T-helper 2 cell (primary cell): ENCODE measurements around the gene KCNG2.

Source experiments
- DNase-seq, 5 experiments: peaks; one replicate each; pipeline versions ENCODE4 v3.0.0 to v3.0.0-alpha.2; 2012 to 2022

KCNG2 gene

DNA sequence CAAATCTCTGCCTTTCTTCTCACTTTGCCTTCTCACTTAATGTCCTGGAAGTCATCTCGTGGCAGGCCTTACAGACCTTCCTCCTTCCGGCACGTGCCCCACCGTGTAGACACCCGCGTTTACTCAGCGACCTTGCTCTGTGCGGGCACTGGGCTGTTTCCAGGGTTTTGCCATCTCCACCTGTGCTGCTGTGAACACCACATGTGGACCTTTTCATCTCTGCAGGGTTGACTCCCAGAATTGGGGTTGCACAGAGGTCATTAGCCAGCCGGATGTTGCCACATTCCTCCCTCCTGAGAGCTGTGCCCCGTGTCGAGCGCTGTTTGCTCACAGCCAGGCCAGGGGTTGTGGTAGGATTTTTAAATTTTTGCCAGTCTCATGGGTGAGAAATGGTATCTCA lies 25.4 kb downstream of the KCNG2 start:
- DNase-seq = no peak

DNA sequence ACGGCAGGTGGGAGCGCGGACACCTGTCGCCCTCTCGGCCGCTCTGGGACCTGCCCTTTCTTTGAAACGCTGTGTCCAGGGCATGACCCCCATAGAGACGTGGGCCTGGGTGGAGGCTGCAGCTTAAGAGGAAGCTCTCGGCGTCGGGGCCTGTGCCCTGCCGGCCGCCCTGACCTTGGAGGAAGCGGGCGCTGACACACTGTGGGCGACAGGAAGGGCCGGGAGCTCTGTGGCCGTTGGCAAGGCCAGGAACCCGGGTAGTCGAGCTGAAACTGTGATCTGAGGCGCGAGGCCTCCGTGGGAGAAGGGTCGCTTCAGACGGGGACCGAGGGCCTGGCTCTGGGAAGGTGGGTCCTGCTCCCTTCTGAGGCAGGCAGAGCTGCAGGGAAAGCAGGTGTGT lies 28.2 kb downstream of the KCNG2 start:
- DNase-seq = no peak

DNA sequence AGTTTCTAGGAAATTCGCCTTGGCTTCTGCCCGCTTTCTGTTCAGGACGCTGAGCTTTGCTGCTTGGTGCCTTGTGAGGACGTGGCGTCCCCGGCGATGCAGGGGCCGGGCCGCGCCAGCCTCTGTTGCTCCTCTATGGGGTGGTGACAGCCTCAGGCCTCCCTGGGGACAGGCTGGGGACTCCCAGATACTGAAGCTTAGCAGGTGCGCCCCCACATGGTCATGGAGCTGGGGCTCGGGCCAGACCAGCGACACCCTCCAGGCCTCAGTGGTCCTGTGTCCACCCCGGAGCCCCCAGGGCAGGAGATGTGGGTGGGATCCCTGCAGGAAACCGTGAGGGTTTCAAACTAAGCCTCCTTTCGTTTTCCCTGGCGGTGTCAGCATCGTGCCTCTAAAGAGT lies 29.2 kb downstream of the KCNG2 start:
- no peak for DNase-seq

DNA sequence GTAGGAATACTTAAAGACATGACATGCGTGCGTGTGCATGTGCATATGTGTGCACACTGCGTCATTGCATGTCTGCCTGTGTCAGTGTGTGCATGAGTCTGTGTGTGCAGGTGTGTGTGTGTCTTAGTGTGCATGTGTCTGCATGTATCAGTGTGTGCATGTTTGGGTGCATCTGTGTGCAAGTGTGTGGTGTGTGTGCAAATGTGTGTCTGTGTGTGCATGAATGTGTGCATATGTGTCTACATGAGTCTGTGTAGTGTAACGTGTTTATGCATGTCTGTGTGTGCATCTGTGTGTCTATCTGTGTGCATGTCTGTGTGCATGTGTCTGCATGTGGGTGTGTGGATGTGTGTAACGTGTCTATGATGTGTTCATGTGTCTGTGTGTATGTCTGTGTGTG lies 30.5 kb downstream of the KCNG2 start:
- no peak for DNase-seq

DNA sequence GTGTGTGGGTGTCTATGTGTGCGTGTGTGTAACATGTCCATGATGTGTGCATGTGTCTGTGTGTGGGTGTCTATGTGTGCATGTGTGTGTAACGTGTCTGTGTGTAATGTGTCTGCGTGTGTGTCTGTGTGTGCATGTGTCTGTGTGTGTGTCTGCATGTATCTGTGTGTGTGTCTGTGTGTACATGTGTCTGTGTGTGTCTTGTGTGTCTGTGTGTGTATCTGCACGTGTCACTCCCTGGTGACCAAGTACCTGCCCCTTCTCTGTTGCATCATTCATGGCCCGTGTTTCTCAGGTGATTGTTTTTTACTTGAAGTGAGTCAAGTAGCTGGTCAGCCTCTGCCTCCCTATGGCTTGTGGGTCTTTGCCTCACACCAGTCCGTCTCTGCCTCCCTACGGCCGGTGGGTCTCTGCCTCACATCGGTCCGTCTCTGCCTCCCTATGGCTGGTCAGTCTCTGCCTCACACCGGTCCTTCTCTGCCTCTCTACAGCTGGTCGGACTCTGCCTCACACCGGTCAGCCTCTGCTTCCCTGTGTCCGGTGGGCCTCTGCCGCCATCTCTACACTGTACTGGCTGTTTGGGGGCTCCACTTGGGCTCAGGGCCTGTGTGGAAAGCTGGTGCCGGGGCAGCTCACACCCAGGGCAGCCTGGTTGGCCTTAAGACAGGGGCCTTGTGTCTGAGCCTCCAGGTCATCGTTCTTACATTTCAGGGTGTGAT lies 31.6 kb downstream of the KCNG2 start:
- DNase-seq = no peak

DNA sequence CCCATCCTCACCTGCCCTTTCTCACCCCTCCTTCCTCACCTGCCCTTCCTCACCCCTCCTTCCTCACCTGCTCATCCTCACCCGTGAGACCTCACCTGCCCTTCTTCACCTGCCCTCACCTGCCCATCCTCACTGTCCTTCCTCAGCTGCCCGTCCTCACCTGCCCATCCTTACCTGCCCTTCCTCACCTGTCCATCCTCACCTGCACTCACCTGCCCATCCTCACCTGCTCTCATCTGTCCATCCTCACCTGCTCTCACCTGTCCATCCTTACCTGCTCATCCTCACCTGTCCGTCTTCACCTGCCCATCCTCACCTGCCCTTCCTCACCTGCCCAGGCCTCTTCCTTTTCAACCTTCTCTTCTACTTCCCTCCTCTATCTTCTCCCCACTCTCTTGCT lies 34.4 kb downstream of the KCNG2 start:
- DNase-seq = no peak

DNA sequence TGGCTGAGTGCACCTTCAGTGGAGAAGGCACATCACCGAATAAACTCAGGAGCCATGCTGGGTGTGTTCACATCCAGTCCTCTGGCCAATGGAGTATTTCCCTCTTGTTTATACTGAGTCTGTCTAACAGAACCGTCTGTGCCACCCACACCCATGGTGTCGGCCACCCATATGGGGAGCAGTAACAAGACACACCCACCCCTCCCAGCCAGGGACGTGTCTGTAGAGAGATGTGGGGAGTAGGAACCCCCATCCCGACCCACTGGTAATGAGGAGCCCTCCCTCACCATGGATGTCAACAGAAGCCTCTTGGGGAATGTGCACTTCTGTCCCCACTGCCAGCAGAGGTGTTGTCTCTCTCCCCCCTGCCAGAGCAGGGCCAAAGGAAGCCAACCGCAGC lies 37.1 kb downstream of the KCNG2 start:
- no peak for DNase-seq

DNA sequence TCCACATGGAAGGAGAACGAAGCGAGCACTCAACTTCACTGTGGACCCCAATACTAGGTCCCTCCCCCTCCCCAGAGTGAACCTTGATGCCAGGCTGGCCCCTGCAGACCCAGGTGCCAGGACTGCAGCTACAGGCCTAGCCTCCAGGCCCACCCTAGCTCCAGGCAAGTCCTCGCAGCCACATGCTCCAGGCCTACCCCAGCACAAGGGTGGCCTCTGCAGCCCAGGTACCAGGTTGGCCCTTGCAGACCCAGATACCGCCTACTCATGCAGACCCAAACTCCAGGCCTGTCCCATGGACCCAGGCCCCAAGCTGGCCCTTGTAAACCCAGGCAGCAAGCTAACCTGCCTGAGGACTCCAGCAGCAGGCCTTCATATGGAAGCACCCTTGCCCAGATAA lies 44.2 kb downstream of the KCNG2 start:
- DNase-seq = no peak

DNA sequence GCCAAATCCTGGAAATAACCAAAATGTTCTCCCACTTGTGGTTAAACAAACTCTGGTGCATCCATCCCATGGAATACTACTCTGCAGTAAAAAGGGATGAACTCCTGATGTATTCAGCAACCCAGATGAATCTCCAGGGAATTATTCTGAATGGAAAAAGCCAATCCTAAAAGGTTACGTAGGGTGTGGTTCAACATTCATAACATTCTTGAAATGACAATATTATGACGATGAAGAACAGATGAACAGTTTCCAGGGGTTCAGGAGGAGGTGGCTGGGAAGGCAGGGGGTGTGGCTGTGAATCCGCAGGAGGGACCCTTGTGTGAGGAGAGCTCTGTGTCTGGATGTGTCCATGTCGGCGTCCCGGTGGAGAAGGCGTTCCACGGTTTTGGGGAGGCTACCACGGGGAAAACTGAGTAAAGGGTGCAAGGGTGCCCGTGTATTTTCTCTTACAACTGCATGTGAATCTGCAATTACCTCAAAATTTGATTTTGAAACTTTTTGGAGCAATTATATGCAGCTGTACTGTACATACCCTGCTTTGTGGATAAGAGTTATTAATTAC lies 47.3 kb downstream of the KCNG2 start:
- DNase-seq = no peak

DNA sequence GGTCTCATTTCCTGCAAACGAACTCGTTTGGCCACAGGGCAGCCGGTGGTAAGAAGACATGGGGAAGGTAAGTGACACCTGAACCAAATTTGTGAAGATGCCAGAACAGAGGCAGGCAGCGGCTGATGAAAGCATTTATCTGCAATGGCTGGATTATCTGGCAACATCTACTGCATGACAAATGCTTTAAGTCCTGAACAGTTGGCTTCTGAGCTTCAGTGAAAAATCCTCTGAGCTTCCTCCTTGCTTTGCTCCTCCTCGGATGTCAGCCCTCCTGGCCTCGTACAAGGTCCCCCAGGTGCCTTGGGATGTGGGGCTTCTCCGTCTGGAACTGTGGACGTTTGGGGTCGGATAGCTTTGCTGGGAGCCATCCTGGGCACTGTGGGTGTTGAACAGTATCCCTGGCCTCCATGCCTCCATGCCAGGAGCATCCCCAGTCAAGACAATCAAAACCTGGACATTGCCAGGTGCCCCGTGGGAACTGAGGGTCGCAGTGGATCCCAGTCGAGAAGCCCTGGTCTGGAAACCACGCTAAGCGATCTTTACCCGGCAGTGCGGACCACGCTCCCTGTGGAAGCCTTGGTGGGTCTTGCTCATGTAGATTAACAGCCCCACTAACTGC lies 49.3 kb downstream of the KCNG2 start:
- DNase-seq = no peak

DNA sequence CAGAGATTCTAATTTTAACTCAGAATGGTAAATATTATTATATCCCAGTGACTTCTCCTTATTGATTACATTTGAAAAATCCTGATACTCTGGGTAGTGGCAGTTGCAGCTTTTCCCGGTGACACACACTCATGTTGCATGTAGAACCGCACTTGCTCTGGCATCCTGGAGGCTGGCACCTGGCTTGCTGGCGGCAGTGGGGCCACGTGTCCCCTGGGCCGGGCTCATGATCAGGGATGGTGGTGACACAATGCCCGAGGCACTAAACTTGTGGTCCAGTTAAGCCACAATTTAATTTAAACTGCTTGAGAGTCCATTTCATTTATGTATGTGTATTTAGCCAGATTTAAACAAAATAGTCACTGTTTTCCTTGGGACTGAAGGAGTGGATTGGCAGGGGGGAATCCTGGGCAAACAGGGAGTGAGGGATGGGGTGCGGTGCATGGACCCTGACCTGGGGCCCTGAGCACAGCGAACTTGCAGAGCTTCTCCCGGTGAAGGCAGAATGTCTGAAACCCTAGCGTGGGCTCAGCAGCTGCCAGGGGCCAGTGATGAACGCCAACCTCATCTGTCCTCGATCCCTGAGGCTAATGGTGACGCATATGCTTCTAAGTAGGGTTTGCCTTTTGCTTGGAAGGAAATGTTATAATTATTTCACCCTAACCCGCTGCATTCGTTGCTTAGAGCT lies 50.0 kb downstream of the KCNG2 start:
- DNase-seq = no peak

DNA sequence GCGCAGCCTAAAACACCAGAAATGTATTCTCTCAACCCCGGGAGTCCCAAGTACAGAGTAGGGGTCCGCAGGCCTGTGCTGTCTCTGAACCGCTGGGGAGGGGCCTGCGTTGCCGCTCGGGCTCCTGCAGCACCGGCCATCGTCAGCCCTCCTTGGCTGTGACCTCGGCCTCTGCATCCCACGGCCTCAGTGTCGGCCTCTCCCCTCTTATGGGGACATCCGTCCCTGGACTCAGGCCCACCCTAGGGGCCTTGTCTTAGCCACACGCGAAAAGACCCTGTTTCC lies 50.5 kb downstream of the KCNG2 start:
- no peak for DNase-seq

DNA sequence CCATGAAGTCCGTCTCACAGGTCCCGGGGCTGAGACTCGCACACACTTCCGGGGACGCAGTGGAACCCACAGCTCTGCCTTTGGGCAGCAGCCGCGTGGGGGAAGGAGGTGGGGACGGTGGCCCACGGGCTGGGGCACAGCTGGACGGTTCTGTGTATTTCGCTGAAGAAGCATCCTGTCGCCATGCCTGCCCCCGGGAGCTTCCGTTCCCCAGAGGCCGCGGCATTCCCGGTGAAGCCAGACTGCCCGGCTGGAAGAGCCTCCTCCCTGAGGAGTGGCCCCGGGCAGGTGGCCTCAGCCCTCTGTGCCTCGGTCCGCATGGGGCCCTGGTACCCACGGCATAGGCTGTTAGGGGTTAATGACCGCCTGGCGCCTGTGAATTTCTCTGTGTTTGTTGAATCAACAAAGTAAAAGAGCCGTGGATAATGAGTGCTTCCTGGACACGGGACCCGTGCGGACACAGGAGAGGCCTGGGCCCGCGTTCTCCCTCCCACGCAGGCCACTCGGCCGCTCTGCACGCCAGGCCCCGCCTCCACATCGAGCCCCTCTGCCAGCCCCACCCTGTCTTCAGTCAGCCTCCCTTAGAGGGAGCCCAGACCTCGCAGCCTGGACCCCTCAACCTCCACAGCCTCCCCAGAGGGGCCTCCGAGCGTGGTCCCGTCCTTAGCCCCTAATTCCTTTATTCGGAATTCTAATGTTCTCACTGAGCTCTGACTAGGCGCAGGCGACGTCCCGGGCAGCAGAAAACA lies 51.0 kb downstream of the KCNG2 start:
- no peak for DNase-seq

DNA sequence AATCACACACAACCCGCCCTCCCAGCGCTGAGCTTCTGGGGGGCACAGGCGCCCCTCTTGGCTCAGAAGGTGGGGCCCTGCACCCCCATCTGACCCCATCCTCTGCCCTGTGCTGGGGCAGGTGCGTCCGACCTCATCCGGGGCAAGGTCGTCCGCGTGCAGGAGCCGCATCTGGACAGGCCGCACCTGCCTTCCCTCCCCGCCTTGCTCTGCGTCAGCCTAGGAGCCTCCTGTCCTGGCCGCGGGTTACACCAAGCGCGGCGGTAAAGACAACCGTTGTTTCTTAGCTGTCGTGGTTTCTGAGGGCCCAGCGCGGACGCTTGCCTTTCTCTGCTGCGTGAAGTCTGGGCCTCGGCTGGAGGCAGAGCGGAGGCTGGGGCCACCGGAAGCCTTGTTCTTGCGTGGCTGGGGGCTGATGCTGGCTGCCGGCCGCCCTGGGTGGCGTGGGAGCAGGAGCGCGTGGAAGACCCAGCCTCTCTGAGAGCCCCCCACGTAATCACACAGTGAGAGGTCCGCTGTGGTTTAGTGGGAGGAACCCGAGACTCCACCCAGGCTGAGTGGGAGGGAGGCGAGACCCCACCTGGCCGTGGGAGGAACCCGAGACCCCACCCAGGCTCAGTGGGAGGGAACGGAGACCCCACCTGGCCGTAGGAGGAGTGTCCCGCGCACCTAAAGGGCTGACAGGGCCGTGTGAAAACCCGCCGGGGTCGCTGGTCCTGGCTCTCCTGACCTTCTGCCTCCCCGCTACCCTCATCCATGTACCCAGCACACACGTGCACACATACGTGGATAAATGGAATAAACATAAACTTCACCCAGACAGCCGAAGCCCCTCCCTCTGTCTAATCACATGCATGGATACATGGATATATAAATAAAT lies 51.8 kb downstream of the KCNG2 start:
- no peak for DNase-seq

DNA sequence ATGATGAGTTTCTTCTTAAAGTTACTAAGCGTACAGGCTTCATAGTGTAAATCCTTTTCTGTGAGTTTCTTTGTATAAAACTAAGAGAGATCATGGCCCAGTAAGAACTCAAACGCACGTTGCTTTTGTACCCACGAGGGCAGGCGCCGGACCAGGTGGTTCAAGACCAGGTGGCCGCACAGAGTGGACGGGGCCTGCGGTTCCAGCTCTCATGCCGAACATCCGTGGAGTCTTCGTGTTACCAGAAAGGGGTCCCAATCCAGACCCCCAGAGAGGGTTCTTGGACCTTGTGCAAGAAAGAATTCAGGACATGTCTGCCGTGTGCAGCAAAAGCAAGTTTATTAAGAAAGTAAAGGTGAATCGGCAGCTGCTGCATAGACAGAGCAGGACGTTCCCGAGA lies 53.0 kb downstream of the KCNG2 start:
- no peak for DNase-seq

DNA sequence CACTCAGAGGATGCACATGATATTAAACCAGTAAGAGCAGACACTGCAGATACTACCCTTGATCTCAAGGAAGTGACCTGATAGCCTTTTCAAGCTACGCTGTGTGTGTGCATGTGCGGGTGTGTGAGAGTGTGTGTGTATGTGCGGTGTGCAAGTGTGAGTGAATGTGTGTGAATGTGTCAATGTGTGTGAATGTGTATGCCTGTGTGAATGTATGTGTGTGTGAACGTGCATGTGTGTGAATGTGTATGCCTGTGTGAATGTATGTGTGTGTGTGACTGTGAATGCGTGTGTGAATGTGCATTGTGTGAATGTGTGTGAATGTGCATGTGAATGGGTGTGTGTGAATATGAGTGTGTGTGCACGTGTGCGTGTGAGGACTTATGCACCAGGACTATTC lies 53.8 kb downstream of the KCNG2 start:
- no peak for DNase-seq

DNA sequence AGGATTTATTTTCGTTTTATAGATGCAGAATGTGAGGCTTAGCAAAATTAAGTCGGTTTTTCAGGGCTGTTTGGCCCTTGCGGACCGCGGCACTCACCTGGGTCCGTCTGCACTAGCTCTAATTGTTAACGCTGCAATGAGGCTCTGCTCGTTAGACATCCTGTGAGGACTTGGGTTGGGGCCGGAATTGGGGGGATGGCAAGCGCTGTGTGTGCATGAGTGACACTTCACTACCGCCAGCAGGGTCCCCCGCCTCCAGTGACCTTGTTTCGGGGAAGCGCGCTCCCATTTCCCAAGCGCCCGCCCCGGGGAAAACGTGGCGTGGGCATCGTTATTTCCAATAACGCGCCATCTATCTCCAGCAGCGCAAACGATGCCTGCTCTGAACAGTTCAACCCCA lies 54.2 kb downstream of the KCNG2 start:
- DNase-seq = no peak

DNA sequence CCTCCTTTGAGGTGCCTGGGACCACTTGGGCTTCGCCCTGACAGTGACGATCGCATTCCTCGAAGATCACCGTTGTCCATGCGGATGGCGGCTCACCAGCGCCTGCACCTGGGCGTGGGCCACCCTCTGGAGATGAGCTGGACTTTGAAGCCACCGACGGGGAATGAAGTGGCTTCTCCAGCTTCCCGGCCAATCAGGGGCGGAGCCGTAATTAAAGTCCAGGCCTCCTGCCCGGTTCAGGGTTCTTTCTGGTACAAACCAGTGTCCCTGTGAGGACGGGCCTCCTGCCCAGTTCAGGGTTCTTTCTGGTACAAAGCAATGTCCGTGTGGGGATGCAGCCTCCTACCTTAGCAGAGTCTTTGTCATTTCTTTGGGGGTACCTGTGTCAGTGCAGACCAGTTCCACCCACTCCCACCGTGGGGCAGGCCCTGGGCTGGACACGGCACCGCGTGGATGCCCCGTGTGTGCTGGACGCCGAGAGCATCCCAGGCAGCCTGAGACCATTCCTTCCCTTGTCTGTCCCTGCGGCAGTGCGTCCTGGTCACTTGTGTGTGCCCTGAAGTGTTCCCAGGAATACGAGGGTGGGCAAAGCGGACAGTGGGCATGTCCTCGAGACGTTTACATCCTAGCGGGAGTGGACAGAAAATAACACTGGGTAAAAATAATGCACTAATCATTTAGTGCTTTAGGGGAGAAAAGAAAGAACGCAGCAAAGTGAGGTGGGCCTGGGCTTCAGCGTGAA lies 55.0 kb downstream of the KCNG2 start:
- no peak for DNase-seq

DNA sequence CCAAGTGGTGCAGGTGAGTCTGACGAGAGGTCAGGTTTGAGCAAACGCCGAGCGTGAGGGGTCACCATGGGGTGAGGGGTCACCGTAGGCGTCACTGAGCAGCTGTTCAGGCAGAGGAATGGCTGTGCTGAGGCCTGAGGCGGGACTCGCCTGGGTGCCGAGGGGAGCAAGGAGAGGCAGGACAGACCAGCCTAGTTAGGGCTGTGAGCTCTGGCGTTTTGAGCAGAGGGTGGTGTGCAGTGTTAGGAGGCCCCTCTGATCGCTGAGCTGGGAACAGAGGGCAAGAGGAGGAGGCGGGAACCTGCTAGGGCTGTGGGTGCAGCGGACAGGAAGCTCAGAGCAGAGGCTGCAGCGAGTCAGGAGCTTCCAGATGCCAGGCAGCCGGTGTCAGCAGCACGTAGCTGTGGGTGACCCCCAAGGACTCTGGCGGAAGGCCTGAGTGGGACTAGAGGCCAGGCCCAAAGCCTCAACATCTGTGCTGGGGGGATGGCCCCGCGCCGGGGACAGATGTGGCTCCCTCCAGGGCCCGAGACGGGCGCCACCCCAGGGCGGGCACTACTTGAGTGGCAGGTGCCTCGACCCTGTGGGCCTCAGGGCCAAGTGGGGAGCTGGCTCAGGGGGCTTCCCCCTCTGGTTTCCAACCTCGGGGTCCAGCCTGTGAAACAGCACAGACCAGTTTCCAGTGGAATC lies 55.7 kb downstream of the KCNG2 start:
- no peak for DNase-seq

DNA sequence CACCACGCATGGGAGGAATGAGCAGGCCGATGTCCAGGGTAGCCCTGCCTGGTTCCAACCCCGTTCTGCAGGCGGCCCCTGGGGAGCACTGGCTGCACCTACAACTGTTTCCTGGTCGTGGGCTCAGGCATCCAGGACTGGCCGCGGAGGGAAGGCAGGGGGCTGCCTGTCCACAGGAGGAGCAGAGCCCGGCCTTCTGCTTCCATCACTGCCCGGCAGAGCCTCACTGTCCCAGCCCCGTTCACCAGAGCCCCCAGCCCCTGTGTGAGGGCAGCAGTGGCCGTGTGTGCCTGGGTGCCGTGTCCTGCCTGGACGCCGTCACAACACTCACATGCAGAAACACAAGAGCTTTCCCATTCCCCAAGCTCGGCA lies 56.2 kb downstream of the KCNG2 start:
- DNase-seq = no peak
